ENCODE data around the gene NOTCH1. TPM values are rescaled to one million over a fixed set of nuclear protein-coding genes. Genes with fewer than 3 reads are reported as not detected.

Gene NOTCH1
- total RNA-seq, 1 experiment from 2014 or later: 39.2 TPM

DNA sequence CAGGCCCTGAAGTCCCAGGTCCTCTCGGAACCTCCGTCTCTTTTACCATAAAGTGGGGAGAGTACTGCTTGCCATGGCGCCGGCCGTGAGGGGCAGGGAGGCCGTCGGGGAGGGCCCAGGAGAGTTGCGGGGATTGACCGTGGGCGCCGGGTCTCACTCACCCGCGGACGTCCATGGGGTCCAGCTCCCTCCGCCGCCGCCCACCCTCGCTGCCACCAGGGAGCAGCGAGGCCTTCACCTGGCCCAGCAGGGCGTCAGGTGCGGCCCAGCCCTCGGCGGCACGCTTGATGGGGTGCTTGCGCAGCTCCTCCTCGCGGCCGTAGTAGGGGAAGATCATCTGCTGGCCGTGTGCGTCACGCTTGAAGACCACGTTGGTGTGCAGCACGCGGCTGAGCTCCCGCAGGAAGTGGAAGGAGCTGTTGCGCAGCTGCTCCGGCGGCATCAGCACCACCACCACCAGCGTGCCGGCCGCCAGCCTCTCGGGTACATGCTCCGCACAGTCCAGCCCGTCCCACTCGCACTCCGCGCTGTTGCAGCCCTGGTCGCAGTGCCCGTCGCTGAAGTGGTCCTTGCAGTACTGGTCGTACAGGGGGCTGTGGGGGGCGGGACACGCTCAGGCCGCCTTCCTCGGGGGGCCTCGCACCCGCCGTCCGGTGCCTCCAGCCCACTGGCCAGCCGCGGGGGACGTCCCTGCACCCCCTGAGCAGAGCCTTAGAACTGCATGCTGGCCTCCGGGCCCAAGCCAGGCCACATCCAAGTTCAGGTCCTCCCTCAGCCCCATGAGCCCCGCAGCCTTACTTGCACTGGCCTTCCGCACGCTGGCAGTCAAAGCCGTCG lies 41.1 kb downstream of the NOTCH1 start:
- Histone ChIP-seq H3K27ac (no peak overlapping the region), H3K79me2 (ENCODE audit: low read depth) (no peaks in the 10 kb centered on the region), H3K9me2 (ENCODE audit: insufficient read depth) (no peaks in the 10 kb centered on the region), H3K9me3 (ENCODE audit: insufficient read depth, low read depth) (no peaks in the 10 kb centered on the region), H3K4me1 (replicated peaks; ENCODE audit: insufficient read depth) (no peaks in the 10 kb centered on the region), H3K4me2 (no peak overlapping the region), H4K20me1 (ENCODE audit: insufficient read depth) (no peaks in the 10 kb centered on the region), H3K4me3 (no peak overlapping the region), H3K36me3 (ENCODE audit: low read depth) (no peaks in the 10 kb centered on the region), H3F3A (ENCODE audit: insufficient read depth, low read depth) (no peaks in the 10 kb centered on the region), H3K27me3 (ENCODE audit: insufficient read depth, low read depth) (no peaks in the 10 kb centered on the region), H2AFZ (no peak overlapping the region)
- CTCF ChIA-PET: no interaction called here
- POLR2A ChIA-PET (ENCODE audit: unreplicated experiment): interaction anchor here (0.5 kb wide), 1 partner anchor 15 kb away, joined by 4 read pairs; no protein-coding TSS in a partner anchor
- BruUV-seq (replicated peaks): no TSS peak
- intact Hi-C loops (cut with micrococcal nuclease; ENCODE audit: unreplicated experiment): no loop called here
- no peak for TF ChIP-seq EZH2 (IDR thresholded peaks at IDR 0.05; ENCODE audit: low read depth)
- no peak for TF ChIP-seq CTCF (conservative IDR thresholded peaks at IDR 0.05)
- no peak for DNase-seq

GRCh38 chr9:136502940-136503550 lies 42.8 kb downstream of the NOTCH1 start:
- ChIA-PET POLR2A (ENCODE audit: unreplicated experiment) (no interaction called here), CTCF (no interaction called here)
- Histone ChIP-seq H4K20me1 (ENCODE audit: insufficient read depth) (no peaks in the 10 kb centered on the region), H3K4me2 (no peak overlapping the region), H3K79me2 (ENCODE audit: low read depth) (no peaks in the 10 kb centered on the region), H3K27ac (no peak overlapping the region), H3K9me2 (ENCODE audit: insufficient read depth) (no peaks in the 10 kb centered on the region), H3K9me3 (ENCODE audit: insufficient read depth, low read depth) (no peaks in the 10 kb centered on the region), H2AFZ (no peak overlapping the region), H3K4me1 (replicated peaks; ENCODE audit: insufficient read depth) (no peaks in the 10 kb centered on the region), H3K4me3 (no peak overlapping the region), H3K27me3 (ENCODE audit: insufficient read depth, low read depth) (no peaks in the 10 kb centered on the region), H3K36me3 (ENCODE audit: low read depth) (no peaks in the 10 kb centered on the region), H3F3A (ENCODE audit: insufficient read depth, low read depth) (no peaks in the 10 kb centered on the region)
- no peak for DNase-seq
- BruUV-seq (replicated peaks): no TSS peak
- intact Hi-C loops (cut with micrococcal nuclease; ENCODE audit: unreplicated experiment): no loop called here
- TF ChIP-seq CTCF (conservative IDR thresholded peaks at IDR 0.05) (no peak; the same call in 1 of the 2 replicates), EZH2 (IDR thresholded peaks at IDR 0.05; ENCODE audit: low read depth) (no peak)

DNA sequence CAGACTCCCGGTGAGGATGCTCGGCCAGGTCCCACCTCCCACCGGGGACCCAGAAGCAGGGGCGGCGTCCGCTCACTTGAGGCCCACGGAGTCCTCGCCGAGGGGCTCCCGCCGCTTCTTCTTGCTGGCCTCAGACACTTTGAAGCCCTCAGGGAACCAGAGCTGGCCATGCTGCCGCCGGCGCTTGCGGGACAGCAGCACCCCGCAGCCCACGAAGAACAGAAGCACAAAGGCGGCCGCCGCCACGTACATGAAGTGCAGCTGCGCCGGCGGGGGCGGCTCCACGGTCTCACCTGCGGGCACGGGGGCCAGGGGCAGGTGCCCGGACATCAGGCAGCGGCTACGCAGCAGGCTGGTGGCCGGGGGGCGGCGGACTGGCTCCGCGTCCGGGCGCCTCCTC lies 43.7 kb downstream of the NOTCH1 start:
- no peak for DNase-seq
- H3F3A ChIP-seq (ENCODE audit: insufficient read depth, low read depth): no peaks in the 10 kb centered on the region
- ChIA-PET POLR2A (ENCODE audit: unreplicated experiment) (no interaction called here), CTCF (no interaction called here)
- intact Hi-C loops (cut with micrococcal nuclease; ENCODE audit: unreplicated experiment): no loop called here
- no peaks in the 10 kb centered on the region for H3K27me3 ChIP-seq (ENCODE audit: insufficient read depth, low read depth)
- no peaks in the 10 kb centered on the region for H3K79me2 ChIP-seq (ENCODE audit: low read depth)
- no TSS peak for BruUV-seq (replicated peaks)
- no peaks in the 10 kb centered on the region for H3K4me1 ChIP-seq (replicated peaks; ENCODE audit: insufficient read depth)
- no peak overlapping the region for H2AFZ ChIP-seq
- TF ChIP-seq CTCF (conservative IDR thresholded peaks at IDR 0.05): no peak
- TF ChIP-seq EZH2 (IDR thresholded peaks at IDR 0.05; ENCODE audit: low read depth): no peak
- H3K27ac ChIP-seq: no peak overlapping the region
- H4K20me1 ChIP-seq (ENCODE audit: insufficient read depth): no peaks in the 10 kb centered on the region
- H3K9me2 ChIP-seq (ENCODE audit: insufficient read depth): no peaks in the 10 kb centered on the region
- no peaks in the 10 kb centered on the region for H3K9me3 ChIP-seq (ENCODE audit: insufficient read depth, low read depth)
- no peak overlapping the region for H3K4me3 ChIP-seq
- H3K4me2 ChIP-seq: no peak overlapping the region
- no peaks in the 10 kb centered on the region for H3K36me3 ChIP-seq (ENCODE audit: low read depth)
